ENCODE measurements around the gene STK24.

STK24 gene

GRCh38 chr13:98399756-98400155, 177.2 kb downstream of the STK24 start:
- no peak for DNase-seq

DNA sequence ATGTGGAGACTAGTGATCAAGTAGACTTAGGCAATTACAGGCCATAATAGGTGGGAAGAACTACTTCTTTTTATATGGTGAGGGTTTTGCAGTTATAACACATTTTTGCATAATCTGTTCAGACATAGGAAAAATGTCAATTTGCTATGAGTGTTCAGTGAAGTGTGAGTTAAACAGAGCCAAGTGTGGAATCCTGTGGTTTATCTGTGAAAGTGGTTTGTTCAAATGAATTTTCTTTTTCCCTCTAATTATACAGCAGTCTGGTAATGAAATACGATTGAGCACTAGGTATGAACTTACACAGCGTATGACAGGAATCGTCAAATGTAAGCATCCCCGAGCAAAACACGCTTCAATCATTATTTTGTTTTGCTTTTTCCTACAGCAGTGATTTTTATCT, 178.3 kb downstream of the STK24 start:
- no peak for DNase-seq

DNA sequence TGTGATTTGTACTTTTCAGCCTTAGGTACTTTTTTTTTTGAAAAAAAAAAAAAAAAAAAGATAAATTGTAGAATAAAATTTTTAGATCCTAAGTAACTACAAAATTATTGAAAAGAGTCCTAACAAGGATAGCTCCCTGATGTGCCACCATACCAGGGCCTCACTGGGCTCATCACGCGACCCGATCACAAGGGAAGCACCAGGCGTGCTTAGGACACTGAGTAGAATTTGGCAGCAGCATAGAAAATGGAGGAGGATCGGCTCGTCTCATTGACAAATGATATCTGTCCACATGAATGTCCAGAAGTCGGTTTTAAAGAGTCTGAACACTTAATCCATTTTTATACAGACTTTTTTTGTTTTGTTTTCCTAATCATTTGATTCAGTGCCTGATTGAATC, 179.0 kb downstream of the STK24 start:
- DNase-seq = no peak

- DNase-seq = no peak
These were observed 179.7 kb downstream of the STK24 start for GRCh38 chr13:98397221-98397620.

- DNase-seq = no peak
These were observed 180.7 kb downstream of the STK24 start for GRCh38 chr13:98396071-98396710.
